ENCODE data around the gene NUMA1.

GRCh38 chr11:72083414-72083813 lies 3.1 kb upstream of the NUMA1 start:
- TF ChIP-seq CTCF (IDR thresholded peaks at IDR 0.05) (no peak), EZH2 (IDR thresholded peaks at IDR 0.05) (no peak), EZH2phosphoT487 (IDR thresholded peaks at IDR 0.05) (no peak)

Measured in neural progenitor cell (in vitro differentiated cells).